Retinal pigment epithelial cell (primary cell): ENCODE results near the gene RGPD8.

ENCODE experiments used
- DNase-seq: peaks from one replicate; pipeline ENCODE4 v3.0.0-alpha.2; 2010; ENCODE audit warnings: low read depth
- H3K4me3 ChIP-seq: 2 replicates; pipeline ENCODE4 v1.5.1; 2011; ENCODE audit warnings: mild to moderate bottlenecking, low read length, control low read depth, moderate library complexity
- TF ChIP-seq, protein P1 (sequence below): conservative IDR thresholded peaks from 2 replicates; pipeline ENCODE4 v1.5.1; 2011; ENCODE audit warnings: low read depth, low read length, control low read depth, inconsistent platforms

RGPD8 gene

DNA sequence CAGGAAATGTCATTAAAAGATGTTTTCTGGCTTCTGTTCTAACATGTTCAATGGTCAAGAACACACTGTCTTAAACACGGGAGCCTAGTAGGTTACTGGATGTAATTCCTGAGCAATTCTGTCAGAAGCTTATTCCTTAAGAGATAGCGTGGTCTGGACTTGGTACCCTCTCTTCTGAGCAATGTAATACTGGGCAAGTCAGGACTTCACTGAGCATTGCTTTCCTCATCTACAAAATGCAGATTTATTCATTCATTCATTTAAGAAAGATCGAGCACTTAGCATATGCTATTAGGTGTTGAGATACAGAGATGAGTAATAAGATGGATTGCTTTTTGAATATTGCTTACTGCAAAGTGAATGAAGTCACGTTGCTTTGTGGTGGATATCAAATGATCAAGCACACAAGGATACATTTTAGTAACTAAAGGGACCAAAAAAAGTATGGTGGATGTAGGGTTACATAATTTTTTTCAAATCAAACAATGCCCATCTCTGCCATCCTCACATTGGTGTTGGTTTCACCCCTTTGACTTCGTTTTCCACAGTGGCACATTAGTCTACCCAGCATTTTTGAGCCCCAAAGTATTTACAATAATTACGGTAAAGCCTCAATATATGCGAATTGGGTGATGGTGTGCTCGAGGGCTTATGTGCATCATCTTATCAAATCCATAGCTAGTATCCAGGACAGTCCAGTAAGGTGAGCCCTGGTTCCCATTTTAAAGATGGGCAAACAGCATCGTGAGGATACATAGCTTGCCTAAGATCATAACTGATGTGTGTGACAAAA lies 92.8 kb downstream of the RGPD8 start:
- TF ChIP-seq, protein P1, sequence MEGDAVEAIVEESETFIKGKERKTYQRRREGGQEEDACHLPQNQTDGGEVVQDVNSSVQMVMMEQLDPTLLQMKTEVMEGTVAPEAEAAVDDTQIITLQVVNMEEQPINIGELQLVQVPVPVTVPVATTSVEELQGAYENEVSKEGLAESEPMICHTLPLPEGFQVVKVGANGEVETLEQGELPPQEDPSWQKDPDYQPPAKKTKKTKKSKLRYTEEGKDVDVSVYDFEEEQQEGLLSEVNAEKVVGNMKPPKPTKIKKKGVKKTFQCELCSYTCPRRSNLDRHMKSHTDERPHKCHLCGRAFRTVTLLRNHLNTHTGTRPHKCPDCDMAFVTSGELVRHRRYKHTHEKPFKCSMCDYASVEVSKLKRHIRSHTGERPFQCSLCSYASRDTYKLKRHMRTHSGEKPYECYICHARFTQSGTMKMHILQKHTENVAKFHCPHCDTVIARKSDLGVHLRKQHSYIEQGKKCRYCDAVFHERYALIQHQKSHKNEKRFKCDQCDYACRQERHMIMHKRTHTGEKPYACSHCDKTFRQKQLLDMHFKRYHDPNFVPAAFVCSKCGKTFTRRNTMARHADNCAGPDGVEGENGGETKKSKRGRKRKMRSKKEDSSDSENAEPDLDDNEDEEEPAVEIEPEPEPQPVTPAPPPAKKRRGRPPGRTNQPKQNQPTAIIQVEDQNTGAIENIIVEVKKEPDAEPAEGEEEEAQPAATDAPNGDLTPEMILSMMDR: no peak
- no peak overlapping the region for H3K4me3 ChIP-seq
- no peak for DNase-seq

DNA sequence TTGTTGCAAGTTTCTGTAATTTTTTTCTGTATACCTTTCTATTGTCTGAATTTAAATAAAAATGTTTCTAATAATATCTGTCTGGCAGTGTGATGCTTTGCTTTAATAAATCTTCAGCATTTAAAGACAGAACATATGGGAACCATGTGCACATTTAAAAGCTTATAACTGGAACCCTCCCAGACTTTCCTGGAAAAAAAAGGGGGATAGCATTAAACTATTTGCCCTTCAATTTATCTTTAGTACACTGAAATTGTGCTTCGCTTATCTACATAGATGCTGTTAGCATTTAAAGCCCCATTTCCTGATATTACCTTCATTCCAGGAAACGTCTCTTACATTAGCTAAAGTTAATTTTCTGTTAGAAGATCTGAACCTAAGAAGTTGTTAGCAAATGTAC lies 93.5 kb downstream of the RGPD8 start:
- no peak for DNase-seq
- H3K4me3 ChIP-seq: no peak overlapping the region
- TF ChIP-seq, protein P1: no peak

- no peak overlapping the region for H3K4me3 ChIP-seq
- TF ChIP-seq, protein P1: no peak
- no peak for DNase-seq
Measured at GRCh38 chr2:112335600-112335999, 97.8 kb downstream of the RGPD8 start.

- TF ChIP-seq, protein P1: no peak
- no peak overlapping the region for H3K4me3 ChIP-seq
- DNase-seq: no peak
Measured at GRCh38 chr2:112332123-112332696, 101.2 kb downstream of the RGPD8 start.

GRCh38 chr2:112322919-112323318 lies 110.5 kb downstream of the RGPD8 start:
- no peak overlapping the region for H3K4me3 ChIP-seq
- TF ChIP-seq, protein P1: no peak
- no peak for DNase-seq

GRCh38 chr2:112321375-112322320 lies 111.8 kb downstream of the RGPD8 start:
- TF ChIP-seq, protein P1: no peak
- no peak overlapping the region for H3K4me3 ChIP-seq
- no peak for DNase-seq
